SU-DHL-6 (cell line): Measurements from ENCODE around the gene PLCH1.

ENCODE experiments used
- H2AFZ ChIP-seq: fragments of 200-600 bp; sonication (generic); 2 replicates; pipeline ENCODE4 v1.6.1; 2014; ENCODE audit warnings: low read depth, mild to moderate bottlenecking, moderate library complexity, mixed read lengths, antibody characterized with exemption, low read length; ENCODE audit not compliant: severe bottlenecking
- H3F3A ChIP-seq: fragments of 200-600 bp; shearing (Covaris generic); 2 replicates; pipeline ENCODE4 v1.6.0; 2016; ENCODE audit warnings: antibody characterized with exemption, mild to moderate bottlenecking; ENCODE audit not compliant: insufficient read depth
- H3K27ac ChIP-seq: fragments of 200-600 bp; sonication (generic); 2 replicates; pipeline ENCODE4 v1.5.1; 2016; ENCODE audit warnings: low read depth, mild to moderate bottlenecking, low read length, moderate library complexity, mixed read lengths
- H3K27me3 ChIP-seq: fragments of 200-600 bp; sonication (generic), shearing (Covaris generic); 2 replicates; pipeline ENCODE4 v1.6.0; 2014; ENCODE audit warnings: mild to moderate bottlenecking, low read length
- H3K36me3 ChIP-seq: fragments of 200-600 bp; sonication (generic); 2 replicates; pipeline ENCODE4 v1.6.1; 2014; ENCODE audit warnings: mild to moderate bottlenecking, low read length, mixed read lengths
- H3K4me2 ChIP-seq: fragments of 300-600, 200-600 bp; shearing (Covaris generic), sonication (generic); 2 replicates; pipeline ENCODE4 v1.6.0; 2014; ENCODE audit warnings: low read length, low read depth, mild to moderate bottlenecking; ENCODE audit not compliant: poor library complexity, severe bottlenecking
- H3K4me3 ChIP-seq: fragments of 200-600 bp; sonication (generic); 2 replicates; pipeline ENCODE4 v1.5.1; 2014; ENCODE audit warnings: antibody characterized with exemption, low read length, mild to moderate bottlenecking, mixed read lengths; ENCODE audit not compliant: insufficient read depth, poor library complexity, severe bottlenecking
- H3K79me2 ChIP-seq: fragments of 200-600 bp; sonication (generic); 2 replicates; pipeline ENCODE4 v1.6.1; 2014; ENCODE audit warnings: mild to moderate bottlenecking, low read length, moderate library complexity; ENCODE audit not compliant: insufficient read depth
- H3K9ac ChIP-seq: fragments of 200-600 bp; sonication (generic); 2 replicates; pipeline ENCODE4 v1.7.0; 2014; ENCODE audit warnings: mild to moderate bottlenecking, low read length
- H3K9me2 ChIP-seq: fragments of 200-600 bp; sonication (generic); replicated peaks from 2 replicates; pipeline ENCODE4 v1.6.1; 2014; ENCODE audit warnings: low read length; ENCODE audit not compliant: insufficient read depth
- H3K9me3 ChIP-seq: fragments of 200-600 bp; sonication (generic); 2 replicates; pipeline ENCODE4 v1.6.1; 2014; ENCODE audit warnings: low read length, mixed read lengths; ENCODE audit not compliant: insufficient read depth
- H4K20me1 ChIP-seq: fragments of 200-600 bp; sonication (generic); 2 replicates; pipeline ENCODE4 v1.6.1; 2014; ENCODE audit warnings: low read depth, mild to moderate bottlenecking, antibody characterized with exemption, low read length, moderate library complexity, mixed read lengths
- CTCF ChIP-seq: fragments of 200-600 bp; sonication (generic); IDR thresholded peaks from one replicate; pipeline ENCODE4 v1.5.1; 2017; ENCODE audit warnings: antibody characterized with exemption, mild to moderate bottlenecking, low read length, moderate library complexity; ENCODE audit not compliant: insufficient read depth, poor library complexity, severe bottlenecking
- EZH2phosphoT487 ChIP-seq: fragments of 200-600 bp; sonication (generic), shearing (Covaris generic); conservative IDR thresholded peaks from 2 replicates; pipeline ENCODE4 v1.6.1; 2018; ENCODE audit warnings: mild to moderate bottlenecking, antibody characterized with exemption, low read length, moderate library complexity, mixed read lengths

Gene PLCH1

GRCh38 chr3:155556531-155556930 lies 188.3 kb downstream of the PLCH1 start:
- H3K36me3 ChIP-seq: no peaks in the 10 kb centered on the region
- H3K9me2 ChIP-seq: no peaks in the 10 kb centered on the region
- H4K20me1 ChIP-seq: no peaks in the 10 kb centered on the region
- no peak overlapping the region for H3K4me3 ChIP-seq
- no peaks in the 10 kb centered on the region for H3K9me3 ChIP-seq
- H2AFZ ChIP-seq: no peak overlapping the region
- H3K27me3 ChIP-seq: no peaks in the 10 kb centered on the region
- no peak overlapping the region for H3K9ac ChIP-seq
- H3K79me2 ChIP-seq: no peaks in the 10 kb centered on the region
- no peak overlapping the region for H3K27ac ChIP-seq
- TF ChIP-seq EZH2phosphoT487 (no peak), CTCF (no peak)
- no peak overlapping the region for H3K4me2 ChIP-seq
- no peaks in the 10 kb centered on the region for H3F3A ChIP-seq

GRCh38 chr3:155555479-155556060 lies 189.3 kb downstream of the PLCH1 start:
- Histone ChIP-seq H2AFZ (no peak overlapping the region), H3K9me2 (no peaks in the 10 kb centered on the region), H3F3A (no peaks in the 10 kb centered on the region), H3K9me3 (no peaks in the 10 kb centered on the region), H3K9ac (no peak overlapping the region), H3K27ac (no peak overlapping the region), H3K4me2 (no peak overlapping the region), H3K27me3 (no peaks in the 10 kb centered on the region), H4K20me1 (no peaks in the 10 kb centered on the region), H3K4me3 (no peak overlapping the region), H3K79me2 (no peaks in the 10 kb centered on the region), H3K36me3 (no peaks in the 10 kb centered on the region)
- TF ChIP-seq EZH2phosphoT487 (no peak), CTCF (no peak)

- H3F3A ChIP-seq: no peaks in the 10 kb centered on the region
- no peaks in the 10 kb centered on the region for H4K20me1 ChIP-seq
- no peaks in the 10 kb centered on the region for H3K79me2 ChIP-seq
- no peaks in the 10 kb centered on the region for H3K9me2 ChIP-seq
- H3K4me3 ChIP-seq: no peak overlapping the region
- H3K27me3 ChIP-seq: no peaks in the 10 kb centered on the region
- no peak overlapping the region for H3K9ac ChIP-seq
- H3K9me3 ChIP-seq: no peaks in the 10 kb centered on the region
- H2AFZ ChIP-seq: no peak overlapping the region
- TF ChIP-seq EZH2phosphoT487 (no peak), CTCF (no peak)
- no peak overlapping the region for H3K4me2 ChIP-seq
- H3K27ac ChIP-seq: no peak overlapping the region
- no peaks in the 10 kb centered on the region for H3K36me3 ChIP-seq
Observed at GRCh38 chr3:155554777-155555451, 190.0 kb downstream of the PLCH1 start.
